ENCODE measurements around the gene SLC35G4. TPM values are rescaled to one million over a fixed set of nuclear protein-coding genes. Genes with fewer than 3 reads are reported as not detected.

The SLC35G4 gene
- total and polyA plus RNA-seq, 7 donors, result not detected

- WGBS, 3 donors, result 36 to 46% (median 46%) methylated on average over 5 of the region's 5 CpGs
- Histone ChIP-seq H3K4me3 (no peak overlapping the region), H3K27me3 (ENCODE audit: insufficient read depth in 3 of 3, low read length in 2 of 3) (peaks cover 0 to 19% (median 3%) of the 10 kb centered on the region in 3 donors), H3K4me1 (no peaks in the 10 kb centered on the region), H3K9me3 (no peaks in the 10 kb centered on the region), H3K27ac (no peak overlapping the region), H3K36me3 (ENCODE audit: insufficient read depth in 1 of 2, low read depth in 1 of 2) (no peaks in the 10 kb centered on the region)
- no peak for TF ChIP-seq CTCF (IDR thresholded peaks at IDR 0.05)
- DNase-seq (no peak), ATAC-seq (peak in 1 of 4 donors; percentile 40)
- intact Hi-C loops (cut with DNase I), result loop anchor here in 1 of 2 donors (10.0 kb wide), 1 partner anchor 219 kb away; no protein-coding TSS in a partner anchor
Measured at GRCh38 chr18:11655606-11655932, 46.2 kb downstream of the SLC35G4 start.

- intact Hi-C loops (cut with DNase I), result loop anchor here in 1 of 2 donors (10.0 kb wide), 1 partner anchor 218 kb away; no protein-coding TSS in a partner anchor
- no peaks in the 10 kb centered on the region for H3K4me1 ChIP-seq
- no peak overlapping the region for H3K4me3 ChIP-seq
- ATAC-seq (no peak), DNase-seq (no peak)
- no peak overlapping the region for H3K27ac ChIP-seq
- H3K27me3 ChIP-seq (ENCODE audit: insufficient read depth in 3 of 3, low read length in 2 of 3), result peaks cover 0 to 25% (median 3%) of the 10 kb centered on the region in 3 donors
- H3K36me3 ChIP-seq (ENCODE audit: insufficient read depth in 1 of 2, low read depth in 1 of 2), result no peaks in the 10 kb centered on the region
- no peak for TF ChIP-seq CTCF (IDR thresholded peaks at IDR 0.05)
- no peaks in the 10 kb centered on the region for H3K9me3 ChIP-seq
- 83 to 89% (median 87%) methylated on average over 9 of the region's 9 CpGs for WGBS, 3 donors
Measured at GRCh38 chr18:11657152-11657551, 47.8 kb downstream of the SLC35G4 start.

DNA sequence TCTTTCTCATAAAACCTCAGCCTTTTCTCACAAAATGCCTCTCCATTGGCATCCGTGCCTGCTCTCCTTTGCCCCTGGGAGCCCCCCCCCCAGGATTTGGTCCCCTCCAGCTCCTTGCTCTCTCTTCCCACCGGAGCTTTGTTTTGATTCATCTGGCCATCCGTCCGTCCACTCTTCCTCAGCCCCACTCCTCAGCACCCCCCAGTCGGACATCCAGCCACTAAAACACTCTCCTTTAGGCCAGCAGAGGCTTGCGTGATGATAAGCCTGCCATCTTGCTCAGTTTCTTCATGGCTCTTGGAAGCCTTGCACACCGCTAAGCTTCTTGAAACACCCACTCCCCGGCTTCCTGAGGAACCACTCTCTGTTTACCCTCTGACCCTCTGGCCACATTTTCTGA, 48.2 kb downstream of the SLC35G4 start:
- DNase-seq (no peak), ATAC-seq (no peak)
- H3K4me3 ChIP-seq, result no peak overlapping the region
- TF ChIP-seq CTCF (IDR thresholded peaks at IDR 0.05), result no peak
- H3K36me3 ChIP-seq (ENCODE audit: insufficient read depth in 1 of 2, low read depth in 1 of 2), result no peaks in the 10 kb centered on the region
- WGBS, 3 donors, result 85 to 88% (median 85%) methylated on average over 8 of the region's 8 CpGs
- H3K9me3 ChIP-seq, result no peaks in the 10 kb centered on the region
- peaks cover 0 to 25% (median 3%) of the 10 kb centered on the region in 3 donors for H3K27me3 ChIP-seq (ENCODE audit: insufficient read depth in 3 of 3, low read length in 2 of 3)
- no peak overlapping the region for H3K27ac ChIP-seq
- no peaks in the 10 kb centered on the region for H3K4me1 ChIP-seq
- intact Hi-C loops (cut with DNase I), result loop anchor here in 1 of 2 donors (10.0 kb wide), 1 partner anchor 217 kb away; no protein-coding TSS in a partner anchor

DNA sequence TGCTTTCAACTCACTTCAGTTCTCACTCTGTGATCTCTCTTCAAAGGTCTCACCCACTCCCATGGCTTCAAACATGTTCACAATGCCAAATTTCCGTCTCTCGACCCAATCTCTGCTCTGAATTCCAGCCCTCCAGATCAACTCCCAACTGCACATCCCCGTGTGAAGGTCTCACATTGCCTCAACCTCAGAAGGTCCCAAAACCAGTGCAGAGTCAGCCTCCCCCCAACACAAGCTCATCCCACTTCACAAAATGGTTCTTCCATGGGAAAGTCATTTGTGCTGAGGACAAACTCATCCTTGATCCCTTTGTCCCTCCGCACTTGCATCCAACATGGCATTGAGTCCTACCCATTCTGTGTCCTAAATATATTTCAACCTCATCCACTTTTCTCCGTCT, 48.6 kb downstream of the SLC35G4 start:
- Histone ChIP-seq H3K9me3 (no peaks in the 10 kb centered on the region), H3K27me3 (ENCODE audit: insufficient read depth in 3 of 3, low read length in 2 of 3) (peaks cover 0 to 25% (median 3%) of the 10 kb centered on the region in 3 donors), H3K27ac (no peak overlapping the region), H3K36me3 (ENCODE audit: insufficient read depth in 1 of 2, low read depth in 1 of 2) (no peaks in the 10 kb centered on the region), H3K4me3 (no peak overlapping the region), H3K4me1 (no peaks in the 10 kb centered on the region)
- intact Hi-C loops (cut with DNase I), result loop anchor here (2.0 to 10.0 kb wide), 2 partner anchors 215 to 217 kb away; no protein-coding TSS in a partner anchor
- ATAC-seq, result no peak
- WGBS, 3 donors, result 73 to 83% (median 81%) methylated on average over 5 of the region's 5 CpGs
- TF ChIP-seq CTCF (IDR thresholded peaks at IDR 0.05), result no peak
- no peak for DNase-seq

DNA sequence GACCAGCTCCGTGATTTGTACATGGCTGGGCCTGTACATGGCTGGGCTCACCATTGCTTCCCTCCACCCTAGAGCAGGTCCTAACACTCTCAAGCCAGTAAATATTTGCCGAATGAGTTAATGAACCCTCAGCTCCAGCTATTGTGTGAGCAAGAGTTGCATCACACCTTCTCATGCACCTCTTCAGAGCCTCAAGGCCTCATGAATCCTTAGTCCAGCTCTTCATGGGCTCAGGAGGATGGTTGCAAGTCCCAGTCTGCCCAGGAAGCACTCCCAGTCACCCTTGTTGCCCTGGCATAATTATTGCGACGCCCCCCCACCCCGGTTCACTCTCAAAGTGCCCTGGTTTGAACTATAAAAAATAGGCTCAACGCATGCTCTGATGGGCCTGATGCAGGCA, 49.6 kb downstream of the SLC35G4 start:
- intact Hi-C loops (cut with DNase I), result loop anchor here (2.0 to 10.0 kb wide), 2 partner anchors 214 to 216 kb away; no protein-coding TSS in a partner anchor
- no peak overlapping the region for H3K4me3 ChIP-seq
- no peak overlapping the region for H3K27ac ChIP-seq
- no peaks in the 10 kb centered on the region for H3K9me3 ChIP-seq
- no peaks in the 10 kb centered on the region for H3K4me1 ChIP-seq
- no peaks in the 10 kb centered on the region for H3K36me3 ChIP-seq (ENCODE audit: insufficient read depth in 1 of 2, low read depth in 1 of 2)
- DNase-seq, result no peak
- H3K27me3 ChIP-seq (ENCODE audit: insufficient read depth in 3 of 3, low read length in 2 of 3), result peaks cover 0 to 18% (median 3%) of the 10 kb centered on the region in 3 donors
- WGBS, 3 donors, result 83 to 88% (median 84%) methylated on average over 6 of the region's 6 CpGs
- no peak for ATAC-seq
- TF ChIP-seq CTCF (IDR thresholded peaks at IDR 0.05), result no peak
